Transverse colon (tissue), 4 donors: ENCODE measurements around the gene REC114. TPM values are rescaled to one million over a fixed set of nuclear protein-coding genes. Genes with fewer than 3 reads are reported as not detected.

Experiments used
- DNase-seq: peaks from one replicate; pipeline ENCODE4 v3.0.0-alpha.2; 2019
- H3K27ac ChIP-seq, 4 donors: fragments of 200-600 bp; sonication (generic); 2 replicates each; pipeline ENCODE4 v1.5.1; 2016 to 2018; ENCODE audit warnings: inconsistent platforms in 4 of 4
- H3K27me3 ChIP-seq: fragments of 200-600 bp; sonication (generic); 2 replicates; pipeline ENCODE4 v1.5.1; 2017; ENCODE audit warnings: inconsistent platforms
- H3K36me3 ChIP-seq, 4 donors: fragments of 200-600 bp; sonication (generic); 2 replicates each; pipeline ENCODE4 v1.5.1; 2017 to 2019; ENCODE audit warnings: inconsistent platforms in 4 of 4
- H3K4me1 ChIP-seq, 4 donors: fragments of 200-600 bp; sonication (generic); 2 replicates each; pipeline ENCODE4 v1.5.1; 2017 to 2020; ENCODE audit warnings: inconsistent platforms in 4 of 4
- H3K4me3 ChIP-seq, 4 donors: fragments of 200-600 bp; sonication (generic); 1 replicate in 1 of 4; 2 replicates in 3 of 4; pipeline versions ENCODE4 v1.5.1 to v1.6.1; 2017 to 2019; ENCODE audit warnings: inconsistent platforms in 4 of 4
- H3K9me3 ChIP-seq, 2 donors: fragments of 200-600 bp; sonication (generic); 2 replicates each; pipeline ENCODE4 v1.5.1; 2017 to 2019; ENCODE audit warnings: inconsistent platforms in 2 of 2
- EP300 ChIP-seq: sonication (generic); formaldehyde crosslinking; IDR thresholded peaks from one replicate; pipeline ENCODE4 v1.6.1; 2017; ENCODE audit warnings: antibody characterized with exemption, low read depth
- POLR2A ChIP-seq: fragments of 450-650 bp; IDR thresholded peaks from one replicate; pipeline ENCODE4 v1.6.1; 2016; ENCODE audit warnings: antibody characterized with exemption, mild to moderate bottlenecking, moderate library complexity
- POLR2AphosphoS5 ChIP-seq, 3 donors: sonication (generic); formaldehyde crosslinking; IDR thresholded peaks; one replicate each; pipeline ENCODE4 v1.6.1; 2016; ENCODE audit warnings: antibody characterized with exemption in 3 of 3
- WGBS, 2 donors: methylation state at CpG; one replicate each; pipeline ENCODE4 v1.1.5; 2018; ENCODE audit warnings: low coverage in 1 of 2; 5-methylcytosine and 5-hydroxymethylcytosine counted together
- in situ Hi-C, 4 donors: fragments of 200-750 bp; cut with MboI; loops; one replicate each; pipeline versions ENCODE4 v1.15.0 to v1.15.1; 2017; ENCODE audit warnings: low sequenced_read_pairs in 3 of 4, low pct_ligation_motif_present in 1 of 4, low pct_unique_long_range_greater_than_20kb in 1 of 4
- intact Hi-C: fragments of 100-400 bp; cut with DNase I; formaldehyde crosslinking; loops from one replicate; pipeline ENCODE4 v1.15.1; 2023; ENCODE audit warnings: low total_unique reads
- total RNA-seq, 4 donors: library from RNA; depleted of rRNA; stranded (reverse); fragments of >200 nt; gene quantifications; one replicate each; pipeline ENCODE4 v1.1.0, GENCODE V29; 2016
- TF ChIP-seq, protein P1 (sequence below), 5 experiments: fragments of 200-600 bp in 3 of 5; fragments of 450-650 bp in 2 of 5; sonication (generic) in 3 of 5; IDR thresholded peaks; 1 replicate in 2 of 5; 2 replicates in 3 of 5; pipeline ENCODE4 v1.5.1; 2016 to 2017; ENCODE audit warnings: antibody characterized with exemption in 5 of 5, inconsistent platforms in 3 of 5, mild to moderate bottlenecking in 2 of 5, moderate library complexity in 1 of 5

Gene REC114
- total RNA-seq, 4 donors from 2014 or later, result not detected

DNA sequence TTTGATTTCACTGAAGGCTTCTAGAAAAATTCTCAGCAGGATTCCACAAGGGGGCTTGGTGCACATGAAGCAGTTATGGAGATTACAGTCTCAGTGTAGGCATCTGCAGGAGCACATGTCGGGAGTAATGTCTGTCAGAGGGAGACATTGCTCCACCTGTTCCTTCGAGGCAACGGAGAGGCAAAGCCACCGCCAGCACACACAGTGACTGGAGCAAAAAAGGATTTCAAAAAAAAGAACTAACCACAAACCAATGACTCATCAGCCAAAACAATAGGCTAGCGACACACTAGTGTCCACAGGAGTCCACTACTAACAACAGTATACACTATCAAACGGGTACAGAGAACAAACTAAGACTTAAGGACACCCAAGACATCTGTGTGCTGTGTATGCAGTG is 121.3 kb downstream of the REC114 start:
- Histone ChIP-seq H3K27me3 (no peaks in the 10 kb centered on the region), H3K27ac (no peak overlapping the region), H3K4me3 (no peak overlapping the region), H3K4me1 (peaks cover 0 to 5% (median 0%) of the 10 kb centered on the region in 4 donors), H3K9me3 (no peaks in the 10 kb centered on the region), H3K36me3 (peaks cover 0 to 26% (median 11%) of the 10 kb centered on the region in 4 donors)
- WGBS, 2 donors, result 53 to 63% methylated on average over 5 to 6 of the region's 6 CpGs
- TF ChIP-seq POLR2AphosphoS5 (IDR thresholded peaks at IDR 0.05) (no peak), POLR2A (no peak), EP300 (no peak)
- TF ChIP-seq, protein P1, sequence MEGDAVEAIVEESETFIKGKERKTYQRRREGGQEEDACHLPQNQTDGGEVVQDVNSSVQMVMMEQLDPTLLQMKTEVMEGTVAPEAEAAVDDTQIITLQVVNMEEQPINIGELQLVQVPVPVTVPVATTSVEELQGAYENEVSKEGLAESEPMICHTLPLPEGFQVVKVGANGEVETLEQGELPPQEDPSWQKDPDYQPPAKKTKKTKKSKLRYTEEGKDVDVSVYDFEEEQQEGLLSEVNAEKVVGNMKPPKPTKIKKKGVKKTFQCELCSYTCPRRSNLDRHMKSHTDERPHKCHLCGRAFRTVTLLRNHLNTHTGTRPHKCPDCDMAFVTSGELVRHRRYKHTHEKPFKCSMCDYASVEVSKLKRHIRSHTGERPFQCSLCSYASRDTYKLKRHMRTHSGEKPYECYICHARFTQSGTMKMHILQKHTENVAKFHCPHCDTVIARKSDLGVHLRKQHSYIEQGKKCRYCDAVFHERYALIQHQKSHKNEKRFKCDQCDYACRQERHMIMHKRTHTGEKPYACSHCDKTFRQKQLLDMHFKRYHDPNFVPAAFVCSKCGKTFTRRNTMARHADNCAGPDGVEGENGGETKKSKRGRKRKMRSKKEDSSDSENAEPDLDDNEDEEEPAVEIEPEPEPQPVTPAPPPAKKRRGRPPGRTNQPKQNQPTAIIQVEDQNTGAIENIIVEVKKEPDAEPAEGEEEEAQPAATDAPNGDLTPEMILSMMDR (IDR thresholded peaks at IDR 0.05), result no peak
- in situ Hi-C loops, result loop anchor here in 3 of 4 donors (5.0 to 25.0 kb wide), 3 partner anchors 71 to 148 kb away; partner anchors contain the start of gene NPTN (in 1 of the 3)
- DNase-seq, result no peak
- intact Hi-C loops, result loop anchor here (10.0 kb wide), 1 partner anchor 131 kb away; no protein-coding TSS in a partner anchor

DNA sequence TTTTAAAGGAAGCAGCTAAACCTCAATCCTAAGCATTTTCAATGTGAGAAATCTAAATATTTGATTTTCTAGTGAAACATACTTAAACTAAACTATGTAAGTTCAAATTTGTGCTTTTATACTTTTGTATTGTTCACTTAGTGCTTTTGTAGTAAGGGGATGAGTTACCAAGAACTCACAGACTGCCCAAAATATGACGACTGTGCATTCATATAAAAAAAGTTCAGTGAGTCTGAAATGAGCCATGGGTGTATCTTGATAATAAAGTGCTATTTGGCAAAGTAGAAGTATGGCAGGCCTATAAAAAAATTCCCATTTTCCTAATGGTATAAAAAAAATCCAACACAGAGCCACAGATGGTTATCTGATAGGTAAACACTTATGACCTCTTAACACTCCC is 124.1 kb downstream of the REC114 start:
- H3K4me3 ChIP-seq, result no peak overlapping the region
- H3K4me1 ChIP-seq, result peaks cover 0 to 13% (median 0%) of the 10 kb centered on the region in 4 donors
- peaks cover 0 to 30% (median 12%) of the 10 kb centered on the region in 4 donors for H3K36me3 ChIP-seq
- DNase-seq, result no peak
- no peak overlapping the region for H3K27ac ChIP-seq
- intact Hi-C loops (loop anchor here (10.0 kb wide), 1 partner anchor 128 kb away; no protein-coding TSS in a partner anchor), in situ Hi-C loops (loop anchor here in 1 of 4 donors (10.0 to 25.0 kb wide), 2 partner anchors 68 to 145 kb away; partner anchors contain the start of gene NPTN)
- TF ChIP-seq POLR2A, result no peak
- no peak for TF ChIP-seq EP300
- TF ChIP-seq, protein P1 (IDR thresholded peaks at IDR 0.05), result no peak
- TF ChIP-seq POLR2AphosphoS5 (IDR thresholded peaks at IDR 0.05), result no peak
- no peaks in the 10 kb centered on the region for H3K27me3 ChIP-seq
- WGBS, 2 donors, result 73 to 82% methylated on average over 1 of the region's 1 CpG
- H3K9me3 ChIP-seq, result no peaks in the 10 kb centered on the region

DNA sequence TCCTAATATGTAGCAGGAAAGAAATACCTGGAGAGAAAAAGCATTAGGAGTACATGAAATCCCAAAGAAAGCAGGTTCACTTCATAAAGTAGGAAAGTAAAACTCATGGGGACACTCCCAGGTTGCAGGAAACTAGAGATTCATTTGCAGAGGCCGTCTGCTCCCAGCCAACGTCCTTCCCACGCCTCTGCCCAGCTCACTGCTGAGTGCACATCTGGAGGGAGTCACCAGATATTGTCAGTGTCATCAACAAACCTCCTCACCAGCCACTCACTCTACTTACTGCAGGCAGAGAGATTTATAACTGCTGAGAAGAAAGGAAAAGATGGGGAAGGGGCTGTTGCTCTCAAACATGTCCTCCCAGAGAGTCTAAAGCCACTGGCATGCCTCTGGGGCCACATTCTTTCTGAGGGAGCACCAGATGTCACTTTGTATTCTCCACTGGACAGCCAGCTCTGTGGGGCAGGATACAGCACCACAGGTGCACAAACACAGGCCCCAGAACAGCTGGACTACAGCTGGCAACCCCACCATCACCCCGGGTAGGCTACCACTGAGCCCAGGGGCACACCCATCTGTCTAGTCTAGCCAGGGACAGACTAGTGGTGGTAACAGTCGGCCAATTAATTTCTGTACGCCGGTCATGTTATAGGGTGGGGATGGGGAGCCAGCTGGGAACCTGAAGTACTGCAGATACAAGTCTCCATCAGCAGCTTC is 125.8 kb downstream of the REC114 start:
- in situ Hi-C loops, result loop anchor here in 1 of 4 donors (10.0 to 25.0 kb wide), 2 partner anchors 66 to 144 kb away; partner anchors contain the start of gene NPTN
- H3K4me3 ChIP-seq, result no peak overlapping the region
- no peaks in the 10 kb centered on the region for H3K27me3 ChIP-seq
- WGBS, 2 donors, result 79% methylated on average over 7 of the region's 7 CpGs; no CpG with 5 or more reads in 1 of the 2 donors
- H3K4me1 ChIP-seq, result peaks cover 6 to 25% (median 11%) of the 10 kb centered on the region in 4 donors
- H3K36me3 ChIP-seq, result peaks cover 0 to 24% (median 11%) of the 10 kb centered on the region in 4 donors
- DNase-seq, result no peak
- TF ChIP-seq, protein P1 (IDR thresholded peaks at IDR 0.05), result no peak
- no peak for TF ChIP-seq POLR2AphosphoS5 (IDR thresholded peaks at IDR 0.05)
- TF ChIP-seq POLR2A, result no peak
- TF ChIP-seq EP300, result no peak
- no peaks in the 10 kb centered on the region for H3K9me3 ChIP-seq
- H3K27ac ChIP-seq, result no peak overlapping the region
- intact Hi-C loops, result loop anchor here (10.0 kb wide), 1 partner anchor 126 kb away; no protein-coding TSS in a partner anchor

DNA sequence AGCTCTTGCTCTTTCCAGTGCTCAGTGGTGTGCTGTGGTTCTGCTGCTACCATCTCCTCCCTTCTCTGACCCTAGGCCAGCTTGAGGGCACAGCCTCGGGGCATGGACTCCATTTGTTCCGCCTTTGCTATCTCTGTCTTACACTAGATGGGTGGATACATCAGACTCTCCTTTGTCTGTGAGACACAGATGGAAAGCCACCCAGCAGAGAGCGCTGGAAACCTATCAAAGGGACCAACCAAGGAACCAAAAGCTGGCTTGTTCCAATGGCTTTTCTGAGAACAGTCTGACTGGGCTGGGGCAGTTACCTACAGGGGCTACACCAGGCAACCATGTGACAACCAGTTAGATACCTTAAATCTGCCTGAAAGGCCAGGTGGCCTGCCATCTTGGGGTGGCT is 126.4 kb downstream of the REC114 start:
- 94% methylated on average over 3 of the region's 3 CpGs; no CpG with 5 or more reads in 1 of the 2 donors for WGBS, 2 donors
- no peak overlapping the region for H3K4me3 ChIP-seq
- H3K36me3 ChIP-seq, result peaks cover 0 to 24% (median 11%) of the 10 kb centered on the region in 4 donors
- H3K9me3 ChIP-seq, result no peaks in the 10 kb centered on the region
- no peak for DNase-seq
- in situ Hi-C loops (loop anchor here in 1 of 4 donors (10.0 to 25.0 kb wide), 2 partner anchors 65 to 143 kb away; partner anchors contain the start of gene NPTN), intact Hi-C loops (loop anchor here (10.0 kb wide), 1 partner anchor 125 kb away; no protein-coding TSS in a partner anchor)
- TF ChIP-seq POLR2AphosphoS5 (IDR thresholded peaks at IDR 0.05), result no peak
- no peaks in the 10 kb centered on the region for H3K27me3 ChIP-seq
- peaks cover 12 to 30% (median 15%) of the 10 kb centered on the region in 4 donors for H3K4me1 ChIP-seq
- H3K27ac ChIP-seq, result no peak overlapping the region
